SK-N-SH treated with all-trans-retinoic acid at 6 μM for 48 hours (cell line): Measurements from ENCODE around the gene CELF1.

ENCODE experiments used
- ATAC-seq: fragments of 200-7000 bp; cut with Tn5 transposase; 3 replicates; pipeline ENCODE4 v1.9.1; 2020; ENCODE audit warnings: mild to moderate bottlenecking, moderate library complexity
- BACH2 ChIP-seq: fragments of 250-450 bp; sonication (Bioruptor Pico); IDR thresholded peaks from 2 replicates; pipeline ENCODE4 v1.9.0; 2021; ENCODE audit warnings: mild to moderate bottlenecking, borderline replicate concordance
- CREB5 ChIP-seq: fragments of 250-450 bp; sonication (Bioruptor Pico); IDR thresholded peaks from 2 replicates; pipeline ENCODE4 v1.5.1; 2020; ENCODE audit warnings: low read depth, mild to moderate bottlenecking, moderate library complexity
- ISL1 ChIP-seq: fragments of 250-450 bp; sonication (Bioruptor Pico); IDR thresholded peaks from 2 replicates; pipeline ENCODE4 v2.1.2; 2022; ENCODE audit warnings: mild to moderate bottlenecking, moderate library complexity
- OSR1 ChIP-seq: fragments of 250-450 bp; sonication (Bioruptor Pico); IDR thresholded peaks from 2 replicates; pipeline ENCODE4 v1.8.0; 2022; ENCODE audit warnings: moderate library complexity, mild to moderate bottlenecking, inconsistent platforms
- PATZ1 ChIP-seq: fragments of 250-450 bp; sonication (Bioruptor Pico); IDR thresholded peaks from 2 replicates; pipeline ENCODE4 v1.8.0; 2020; ENCODE audit warnings: mild to moderate bottlenecking, moderate library complexity, borderline replicate concordance
- RARB ChIP-seq: fragments of 250-450 bp; sonication (Bioruptor Pico); IDR thresholded peaks from 2 replicates; pipeline ENCODE4 v1.8.0; 2021; ENCODE audit warnings: mild to moderate bottlenecking, moderate library complexity
- SNAI2 ChIP-seq: fragments of 250-450 bp; sonication (Bioruptor Pico); IDR thresholded peaks from 2 replicates; pipeline ENCODE4 v1.5.0; 2020; ENCODE audit warnings: mild to moderate bottlenecking, moderate library complexity
- TCF4 ChIP-seq: fragments of 250-450 bp; sonication (Bioruptor Pico); IDR thresholded peaks from 2 replicates; pipeline ENCODE4 v1.8.0; 2021; ENCODE audit warnings: mild to moderate bottlenecking, moderate library complexity, borderline replicate concordance
- TOX ChIP-seq: fragments of 250-450 bp; sonication (Bioruptor Pico); IDR thresholded peaks from 2 replicates; pipeline ENCODE4 v1.8.0; 2021; ENCODE audit warnings: mild to moderate bottlenecking, moderate library complexity, borderline replicate concordance
- TSHZ2 ChIP-seq: fragments of 250-450 bp; sonication (Bioruptor Pico); IDR thresholded peaks from 2 replicates; pipeline ENCODE4 v1.5.0; 2020; ENCODE audit warnings: mild to moderate bottlenecking, moderate library complexity
- ZC3H10 ChIP-seq: fragments of 250-450 bp; sonication (Bioruptor Pico); IDR thresholded peaks from 2 replicates; pipeline ENCODE4 v1.5.1; 2021; ENCODE audit warnings: mild to moderate bottlenecking, moderate library complexity
- ZFP30 ChIP-seq: fragments of 450-650 bp; formaldehyde crosslinking; IDR thresholded peaks from 2 replicates; pipeline ENCODE4 v1.5.0; 2022; ENCODE audit warnings: mild to moderate bottlenecking, moderate library complexity
- ZNF565 ChIP-seq: fragments of 450-650 bp; formaldehyde crosslinking; conservative IDR thresholded peaks from 2 replicates; pipeline ENCODE4 v1.5.0; 2020; ENCODE audit warnings: low read depth, mild to moderate bottlenecking, moderate library complexity

The CELF1 gene

GRCh38 chr11:47448566-47449427, 104.1 kb downstream of the CELF1 start, which contains the start of gene RAPSN (continued):
- TF ChIP-seq TSHZ2 (CRISPR knock-in tag) = no peak
- TF ChIP-seq BACH2 (CRISPR knock-in tag) = no peak

- no peak for ATAC-seq
These were observed 105.0 kb downstream of the CELF1 start for GRCh38 chr11:47447906-47448305.

GRCh38 chr11:47446833-47447232, 106.1 kb downstream of the CELF1 start:
- ATAC-seq = no peak
- TF ChIP-seq TCF4 (CRISPR knock-in tag) = no peak

More at GRCh38 chr11:47447906-47448305, 105.0 kb downstream of the CELF1 start:
- no peak for TF ChIP-seq TOX
- TF ChIP-seq SNAI2 (CRISPR knock-in tag) = no peak
- no peak for TF ChIP-seq BACH2 (CRISPR knock-in tag)
- TF ChIP-seq RARB (CRISPR knock-in tag) = no peak
- no peak for TF ChIP-seq TSHZ2 (CRISPR knock-in tag)
- TF ChIP-seq PATZ1 (CRISPR knock-in tag) = no peak

- no peak for ATAC-seq
- TF ChIP-seq ZC3H10 (no peak), CREB5 (CRISPR knock-in tag) (no peak), TSHZ2 (CRISPR knock-in tag) (no peak), OSR1 (CRISPR knock-in tag) (no peak), ISL1 (CRISPR knock-in tag) (no peak), BACH2 (CRISPR knock-in tag) (no peak), ZFP30 (CRISPR knock-in tag) (no peak), RARB (CRISPR knock-in tag) (no peak), ZNF565 (no peak)
These were observed 107.1 kb downstream of the CELF1 start for GRCh38 chr11:47445840-47446239.
